Measurements from ENCODE around the gene RNASEH2A.

Gene RNASEH2A

GRCh38 chr19:12782174-12782423, 24.3 kb upstream of the RNASEH2A start:
- H3K9me3 ChIP-seq (ENCODE audit: severe bottlenecking): no peaks in the 10 kb centered on the region
- H3K27ac ChIP-seq (ENCODE audit: poor library complexity, severe bottlenecking): peak overlapping the region; percentile 99
- peak overlapping the region; percentile 30 for H3K4me3 ChIP-seq (ENCODE audit: severe bottlenecking)
- no peak for DNase-seq (ENCODE audit: low spot score)
- no peak for TF ChIP-seq CTCF (IDR thresholded peaks at IDR 0.05; ENCODE audit: poor library complexity, severe bottlenecking)
- H3K4me1 ChIP-seq (ENCODE audit: insufficient read depth, poor library complexity, severe bottlenecking): peaks cover 46% of the 10 kb centered on the region
- no peaks in the 10 kb centered on the region for H3K27me3 ChIP-seq (ENCODE audit: insufficient read depth, poor library complexity, severe bottlenecking)
- no peak for ATAC-seq (ENCODE audit: low read depth)
- H3K36me3 ChIP-seq (ENCODE audit: low read depth): no peaks in the 10 kb centered on the region

- no peak for TF ChIP-seq CTCF (IDR thresholded peaks at IDR 0.05; ENCODE audit: poor library complexity, severe bottlenecking)
- H3K9me3 ChIP-seq (ENCODE audit: severe bottlenecking): no peaks in the 10 kb centered on the region
- peaks cover 46% of the 10 kb centered on the region for H3K4me1 ChIP-seq (ENCODE audit: insufficient read depth, poor library complexity, severe bottlenecking)
- DNase-seq (ENCODE audit: low spot score): no peak
- peak; percentile 17; the same call in 2 of the 3 replicates for ATAC-seq (ENCODE audit: low read depth)
- H3K4me3 ChIP-seq (ENCODE audit: severe bottlenecking): peak overlapping the region; percentile 30
- H3K27me3 ChIP-seq (ENCODE audit: insufficient read depth, poor library complexity, severe bottlenecking): no peaks in the 10 kb centered on the region
- peak overlapping the region; percentile 99 for H3K27ac ChIP-seq (ENCODE audit: poor library complexity, severe bottlenecking)
- no peaks in the 10 kb centered on the region for H3K36me3 ChIP-seq (ENCODE audit: low read depth)
Measured at GRCh38 chr19:12782424-12783290, 23.7 kb upstream of the RNASEH2A start.

GRCh38 chr19:12783291-12783848, 23.0 kb upstream of the RNASEH2A start:
- peak overlapping the region; percentile 99 for H3K27ac ChIP-seq (ENCODE audit: poor library complexity, severe bottlenecking)
- DNase-seq (ENCODE audit: low spot score) (no peak), ATAC-seq (ENCODE audit: low read depth) (no peak; the same call in 2 of the 3 replicates)
- peak overlapping the region; percentile 30 for H3K4me3 ChIP-seq (ENCODE audit: severe bottlenecking)
- TF ChIP-seq CTCF (IDR thresholded peaks at IDR 0.05; ENCODE audit: poor library complexity, severe bottlenecking): no peak
- no peaks in the 10 kb centered on the region for H3K36me3 ChIP-seq (ENCODE audit: low read depth)
- no peaks in the 10 kb centered on the region for H3K27me3 ChIP-seq (ENCODE audit: insufficient read depth, poor library complexity, severe bottlenecking)
- H3K9me3 ChIP-seq (ENCODE audit: severe bottlenecking): no peaks in the 10 kb centered on the region
- H3K4me1 ChIP-seq (ENCODE audit: insufficient read depth, poor library complexity, severe bottlenecking): peaks cover 50% of the 10 kb centered on the region

- H3K4me3 ChIP-seq (ENCODE audit: severe bottlenecking): no peak overlapping the region
Measured at GRCh38 chr19:12783849-12784393, 22.5 kb upstream of the RNASEH2A start.

More at GRCh38 chr19:12783849-12784393, 22.5 kb upstream of the RNASEH2A start:
- H3K27ac ChIP-seq (ENCODE audit: poor library complexity, severe bottlenecking): peak overlapping the region; percentile 99
- H3K27me3 ChIP-seq (ENCODE audit: insufficient read depth, poor library complexity, severe bottlenecking): no peaks in the 10 kb centered on the region
- ATAC-seq (ENCODE audit: low read depth) (peak; percentile 63; the same call in 2 of the 3 replicates), DNase-seq (ENCODE audit: low spot score) (peak; percentile 94)
- no peak for TF ChIP-seq CTCF (IDR thresholded peaks at IDR 0.05; ENCODE audit: poor library complexity, severe bottlenecking)
- no peaks in the 10 kb centered on the region for H3K9me3 ChIP-seq (ENCODE audit: severe bottlenecking)
- H3K4me1 ChIP-seq (ENCODE audit: insufficient read depth, poor library complexity, severe bottlenecking): peaks cover 54% of the 10 kb centered on the region
- H3K36me3 ChIP-seq (ENCODE audit: low read depth): no peaks in the 10 kb centered on the region
